Measurements from ENCODE around the gene RRP1B.

- TF ChIP-seq GATA2 (IDR thresholded peaks at IDR 0.05; ENCODE audit: low read depth, low read length) (no peak), GATA3 (IDR thresholded peaks at IDR 0.05; ENCODE audit: low read depth, low read length) (no peak)
Measured at GRCh38 chr21:43613755-43614638, 45.4 kb upstream of the RRP1B start.
